Measurements from ENCODE around the gene PPP1R18. TPM values are rescaled to one million over a fixed set of nuclear protein-coding genes. Genes with fewer than 3 reads are reported as not detected.
A peak's percentile ranks its signal among the peaks of the same experiment; 100 is the strongest.

PPP1R18 gene, protein sequence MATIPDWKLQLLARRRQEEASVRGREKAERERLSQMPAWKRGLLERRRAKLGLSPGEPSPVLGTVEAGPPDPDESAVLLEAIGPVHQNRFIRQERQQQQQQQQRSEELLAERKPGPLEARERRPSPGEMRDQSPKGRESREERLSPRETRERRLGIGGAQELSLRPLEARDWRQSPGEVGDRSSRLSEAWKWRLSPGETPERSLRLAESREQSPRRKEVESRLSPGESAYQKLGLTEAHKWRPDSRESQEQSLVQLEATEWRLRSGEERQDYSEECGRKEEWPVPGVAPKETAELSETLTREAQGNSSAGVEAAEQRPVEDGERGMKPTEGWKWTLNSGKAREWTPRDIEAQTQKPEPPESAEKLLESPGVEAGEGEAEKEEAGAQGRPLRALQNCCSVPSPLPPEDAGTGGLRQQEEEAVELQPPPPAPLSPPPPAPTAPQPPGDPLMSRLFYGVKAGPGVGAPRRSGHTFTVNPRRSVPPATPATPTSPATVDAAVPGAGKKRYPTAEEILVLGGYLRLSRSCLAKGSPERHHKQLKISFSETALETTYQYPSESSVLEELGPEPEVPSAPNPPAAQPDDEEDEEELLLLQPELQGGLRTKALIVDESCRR
- polyA plus RNA-seq (2013) = 93.6 and 96.8 TPM in 2 replicates

DNA sequence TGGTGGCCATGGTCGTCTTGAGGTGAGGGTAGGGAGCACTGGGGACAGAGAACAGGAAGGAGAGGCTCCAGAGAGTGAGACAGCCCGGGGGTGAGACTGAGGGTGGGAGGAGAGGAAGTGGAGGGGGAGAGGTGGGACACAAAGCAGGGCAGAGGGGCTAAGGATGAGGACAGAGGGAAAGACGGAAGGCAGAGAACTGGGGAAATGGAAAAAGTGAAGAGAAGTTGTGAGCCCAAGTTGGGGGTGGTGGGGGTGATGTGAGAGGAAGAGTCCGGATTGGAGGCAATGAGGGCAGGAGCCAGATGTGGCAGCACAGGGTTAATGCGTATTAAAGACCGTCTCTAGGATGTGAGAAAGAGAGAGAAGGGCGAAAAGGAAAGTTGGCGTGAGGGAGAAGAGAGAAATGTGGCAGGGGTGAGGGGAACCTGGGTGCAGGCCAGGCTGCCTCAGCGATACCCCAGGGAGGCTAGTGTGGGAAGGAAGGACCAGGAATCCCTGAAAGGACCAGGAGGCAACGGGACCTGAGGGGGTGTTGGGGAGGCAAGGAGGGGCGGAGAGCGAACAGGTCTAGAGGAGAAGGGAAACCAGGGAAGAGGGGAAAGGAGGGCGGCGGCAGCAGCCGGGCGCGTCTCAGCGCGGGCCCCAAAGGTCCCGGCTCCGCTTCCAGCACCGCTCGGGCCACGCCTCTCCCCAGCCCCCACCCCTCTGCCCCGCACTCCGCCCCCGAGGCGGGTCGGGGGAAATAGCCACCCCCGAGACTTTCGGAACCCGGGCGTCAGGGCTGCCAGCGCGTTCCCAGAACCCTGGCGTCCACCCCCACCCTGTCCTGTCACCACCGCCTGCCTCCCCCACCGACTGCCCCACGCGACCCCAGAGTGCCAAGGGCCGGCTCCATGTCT, at the start of gene PPP1R18:
Gene PPP1R18 (minus strand): TSS at position 637 of the 899 bp plus-strand sequence. CDS start 627 bp downstream, at position 10.
- H2BK120ac ChIP-seq (ENCODE audit: insufficient read depth, low read length, poor library complexity) = peak within 1 kb of the TSS; percentile 69
- peaks cover 9 to 13% of the 10 kb centered on the region in 2 experiments for H3K36me3 ChIP-seq (ENCODE audit: control insufficient read depth in 1 of 2, insufficient read depth in 2 of 2, low read length in 2 of 2)
- H3K23ac ChIP-seq (ENCODE audit: low read length) = no peak within 1 kb of the TSS
- peak; percentile 54 to 73 for DNase-seq
- H3K4ac ChIP-seq (ENCODE audit: low read depth, low read length) = peak within 1 kb of the TSS; percentile 73
- H4K12ac ChIP-seq (ENCODE audit: low read depth, low read length) = peak within 1 kb of the TSS; percentile 73
- peak within 1 kb of the TSS; percentile 84 for H4K8ac ChIP-seq (ENCODE audit: low read depth, low read length)
- H2AFZ ChIP-seq (ENCODE audit: insufficient read depth, low read length, poor library complexity) = peak within 1 kb of the TSS; percentile 18
- peak within 1 kb of the TSS; percentile 72 for H3K4me2 ChIP-seq (ENCODE audit: low read length)
- H3K27me3 ChIP-seq (ENCODE audit: insufficient read depth, low read length) = no peaks in the 10 kb centered on the region
- peak within 1 kb of the TSS; percentile 76 for H3K4me3 ChIP-seq (ENCODE audit: low read depth, low read length)
- peak within 1 kb of the TSS; percentile 53 for H2BK5ac ChIP-seq (ENCODE audit: low read depth, low read length, poor library complexity)
- H3K9me3 ChIP-seq (ENCODE audit: insufficient read depth, low read depth, low read length) = peaks cover 1% of the 10 kb centered on the region
- H2BK12ac ChIP-seq (ENCODE audit: low read length) = peak within 1 kb of the TSS; percentile 17
- H3K79me2 ChIP-seq (ENCODE audit: control insufficient read depth, insufficient read depth, low read length, poor library complexity) = peaks cover 40% of the 10 kb centered on the region
- peak within 1 kb of the TSS; percentile 69 for H2AK5ac ChIP-seq (ENCODE audit: low read length)
- H3K4me1 ChIP-seq (ENCODE audit: control insufficient read depth in 1 of 2, insufficient read depth in 2 of 2, low read length in 2 of 2) = peaks cover 38 to 48% of the 10 kb centered on the region in 2 experiments
- no CpG with 5 or more reads among the region's 41 CpGs for WGBS (ENCODE audit: extremely low coverage, insufficient coverage, insufficient read length)
- peak within 1 kb of the TSS; percentile 90 for H3K18ac ChIP-seq (ENCODE audit: low read length)
- peaks cover 33% of the 10 kb centered on the region for H3K79me1 ChIP-seq (ENCODE audit: low read length)
- peak within 1 kb of the TSS; percentile 95 for H4K91ac ChIP-seq (ENCODE audit: low read depth, low read length)
- H3K14ac ChIP-seq (ENCODE audit: low read length) = peak within 1 kb of the TSS; percentile 86
- H3K9ac ChIP-seq (ENCODE audit: low read length) = peak within 1 kb of the TSS; percentile 82
- H3K27ac ChIP-seq (ENCODE audit: low read depth, low read length) = peak within 1 kb of the TSS; percentile 73

GRCh38 chr6:30735668-30736314, 49.3 kb upstream of the PPP1R18 start:
- Histone ChIP-seq H2BK120ac (ENCODE audit: insufficient read depth, low read length, poor library complexity) (no peak overlapping the region), H3K4me1 (ENCODE audit: control insufficient read depth in 1 of 2, insufficient read depth in 2 of 2, low read length in 2 of 2) (peaks cover 3 to 5% of the 10 kb centered on the region in 2 experiments), H3K4me3 (ENCODE audit: low read depth, low read length) (no peak overlapping the region), H3K4ac (ENCODE audit: low read depth, low read length) (no peak overlapping the region), H3K18ac (ENCODE audit: low read length) (no peak overlapping the region), H3K36me3 (ENCODE audit: control insufficient read depth in 1 of 2, insufficient read depth in 2 of 2, low read length in 2 of 2) (peaks cover 42 to 43% of the 10 kb centered on the region in 2 experiments), H3K27me3 (ENCODE audit: insufficient read depth, low read length) (no peaks in the 10 kb centered on the region), H2BK12ac (ENCODE audit: low read length) (no peak overlapping the region), H3K4me2 (ENCODE audit: low read length) (no peak overlapping the region), H4K12ac (ENCODE audit: low read depth, low read length) (no peak overlapping the region), H2BK5ac (ENCODE audit: low read depth, low read length, poor library complexity) (no peak overlapping the region), H2AFZ (ENCODE audit: insufficient read depth, low read length, poor library complexity) (no peak overlapping the region), H3K9me3 (ENCODE audit: insufficient read depth, low read depth, low read length) (no peaks in the 10 kb centered on the region), H3K9ac (ENCODE audit: low read length) (no peak overlapping the region), H4K8ac (ENCODE audit: low read depth, low read length) (no peak overlapping the region), H3K27ac (ENCODE audit: low read depth, low read length) (no peak overlapping the region), H3K79me1 (ENCODE audit: low read length) (peaks cover 3% of the 10 kb centered on the region), H3K14ac (ENCODE audit: low read length) (no peak overlapping the region), H2AK5ac (ENCODE audit: low read length) (no peak overlapping the region), H3K79me2 (ENCODE audit: control insufficient read depth, insufficient read depth, low read length, poor library complexity) (no peaks in the 10 kb centered on the region), H3K23ac (ENCODE audit: low read length) (no peak overlapping the region), H4K91ac (ENCODE audit: low read depth, low read length) (no peak overlapping the region)
- DNase-seq = no peak
- WGBS (ENCODE audit: extremely low coverage, insufficient coverage, insufficient read length) = no CpG with 5 or more reads among the region's 8 CpGs

GRCh38 chr6:30732237-30732943, 45.9 kb upstream of the PPP1R18 start:
- Histone ChIP-seq H3K27ac (ENCODE audit: low read depth, low read length) (no peak overlapping the region), H2AK5ac (ENCODE audit: low read length) (no peak overlapping the region), H2BK5ac (ENCODE audit: low read depth, low read length, poor library complexity) (no peak overlapping the region), H3K23ac (ENCODE audit: low read length) (no peak overlapping the region), H3K27me3 (ENCODE audit: insufficient read depth, low read length) (no peaks in the 10 kb centered on the region), H4K91ac (ENCODE audit: low read depth, low read length) (no peak overlapping the region), H3K9me3 (ENCODE audit: insufficient read depth, low read depth, low read length) (no peaks in the 10 kb centered on the region), H3K4me2 (ENCODE audit: low read length) (no peak overlapping the region), H3K18ac (ENCODE audit: low read length) (no peak overlapping the region), H3K36me3 (ENCODE audit: control insufficient read depth in 1 of 2, insufficient read depth in 2 of 2, low read length in 2 of 2) (peaks cover 45 to 46% of the 10 kb centered on the region in 2 experiments), H4K12ac (ENCODE audit: low read depth, low read length) (no peak overlapping the region), H3K4ac (ENCODE audit: low read depth, low read length) (no peak overlapping the region), H4K8ac (ENCODE audit: low read depth, low read length) (no peak overlapping the region), H3K4me3 (ENCODE audit: low read depth, low read length) (no peak overlapping the region), H3K4me1 (ENCODE audit: control insufficient read depth in 1 of 2, insufficient read depth in 2 of 2, low read length in 2 of 2) (peaks cover 3 to 5% of the 10 kb centered on the region in 2 experiments), H3K79me2 (ENCODE audit: control insufficient read depth, insufficient read depth, low read length, poor library complexity) (no peaks in the 10 kb centered on the region), H3K79me1 (ENCODE audit: low read length) (peaks cover 3% of the 10 kb centered on the region), H2AFZ (ENCODE audit: insufficient read depth, low read length, poor library complexity) (no peak overlapping the region), H3K9ac (ENCODE audit: low read length) (no peak overlapping the region), H2BK120ac (ENCODE audit: insufficient read depth, low read length, poor library complexity) (no peak overlapping the region), H2BK12ac (ENCODE audit: low read length) (no peak overlapping the region), H3K14ac (ENCODE audit: low read length) (no peak overlapping the region)
- WGBS (ENCODE audit: extremely low coverage, insufficient coverage, insufficient read length) = no CpG with 5 or more reads among the region's 12 CpGs
- no peak for DNase-seq

Measured in trophoblast cell (in vitro differentiated cells and primary cell).